ENCODE measurements around the gene UBE3C. TPM values are rescaled to one million over a fixed set of nuclear protein-coding genes. Genes with fewer than 3 reads are reported as not detected.
"Not testable (repeated sequence)": the region's sequence is repeated elsewhere in the genome, so short reads cannot be mapped to it uniquely, and the experiment has no call there.

Gene UBE3C
- total RNA-seq, 1 donor from 2014 or later: 54.2 TPM

GRCh38 chr7:157152391-157152937, 13.7 kb downstream of the UBE3C start:
- H3K36me3 Mint-ChIP-seq (ENCODE audit: low read depth, unreplicated experiment): peaks cover 5% of the 10 kb centered on the region
- peaks cover 8% of the 10 kb centered on the region for H3K4me1 Mint-ChIP-seq (ENCODE audit: unreplicated experiment)
- peaks cover 2% of the 10 kb centered on the region for H3K27me3 Mint-ChIP-seq (ENCODE audit: unreplicated experiment)
- TF ChIP-seq, protein P1, sequence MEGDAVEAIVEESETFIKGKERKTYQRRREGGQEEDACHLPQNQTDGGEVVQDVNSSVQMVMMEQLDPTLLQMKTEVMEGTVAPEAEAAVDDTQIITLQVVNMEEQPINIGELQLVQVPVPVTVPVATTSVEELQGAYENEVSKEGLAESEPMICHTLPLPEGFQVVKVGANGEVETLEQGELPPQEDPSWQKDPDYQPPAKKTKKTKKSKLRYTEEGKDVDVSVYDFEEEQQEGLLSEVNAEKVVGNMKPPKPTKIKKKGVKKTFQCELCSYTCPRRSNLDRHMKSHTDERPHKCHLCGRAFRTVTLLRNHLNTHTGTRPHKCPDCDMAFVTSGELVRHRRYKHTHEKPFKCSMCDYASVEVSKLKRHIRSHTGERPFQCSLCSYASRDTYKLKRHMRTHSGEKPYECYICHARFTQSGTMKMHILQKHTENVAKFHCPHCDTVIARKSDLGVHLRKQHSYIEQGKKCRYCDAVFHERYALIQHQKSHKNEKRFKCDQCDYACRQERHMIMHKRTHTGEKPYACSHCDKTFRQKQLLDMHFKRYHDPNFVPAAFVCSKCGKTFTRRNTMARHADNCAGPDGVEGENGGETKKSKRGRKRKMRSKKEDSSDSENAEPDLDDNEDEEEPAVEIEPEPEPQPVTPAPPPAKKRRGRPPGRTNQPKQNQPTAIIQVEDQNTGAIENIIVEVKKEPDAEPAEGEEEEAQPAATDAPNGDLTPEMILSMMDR (IDR thresholded peaks at IDR 0.05; ENCODE audit: unreplicated experiment): no peak
- H3K9me3 Mint-ChIP-seq (ENCODE audit: unreplicated experiment): no peaks in the 10 kb centered on the region
- H3K27ac Mint-ChIP-seq (ENCODE audit: unreplicated experiment): peak overlapping the region; percentile 53
- H3K4me3 Mint-ChIP-seq (ENCODE audit: unreplicated experiment): no peak overlapping the region
- DNase-seq (ENCODE audit: low spot score): no peak

GRCh38 chr7:157153260-157153659, 14.5 kb downstream of the UBE3C start:
- TF ChIP-seq, protein P1 (IDR thresholded peaks at IDR 0.05; ENCODE audit: unreplicated experiment): no peak
- Mint-ChIP-seq H3K4me1 (ENCODE audit: unreplicated experiment) (peaks cover 8% of the 10 kb centered on the region), H3K27me3 (ENCODE audit: unreplicated experiment) (peaks cover 2% of the 10 kb centered on the region), H3K4me3 (ENCODE audit: unreplicated experiment) (no peak overlapping the region), H3K36me3 (ENCODE audit: low read depth, unreplicated experiment) (peaks cover 5% of the 10 kb centered on the region), H3K27ac (ENCODE audit: unreplicated experiment) (no peak overlapping the region), H3K9me3 (ENCODE audit: unreplicated experiment) (no peaks in the 10 kb centered on the region)
- DNase-seq (ENCODE audit: low spot score): no peak

- H3K9me3 Mint-ChIP-seq (ENCODE audit: unreplicated experiment): no peaks in the 10 kb centered on the region
- H3K4me1 Mint-ChIP-seq (ENCODE audit: unreplicated experiment): peaks cover 8% of the 10 kb centered on the region
- no peak overlapping the region for H3K27ac Mint-ChIP-seq (ENCODE audit: unreplicated experiment)
- no peak overlapping the region for H3K4me3 Mint-ChIP-seq (ENCODE audit: unreplicated experiment)
- DNase-seq (ENCODE audit: low spot score): no peak
- TF ChIP-seq, protein P1 (IDR thresholded peaks at IDR 0.05; ENCODE audit: unreplicated experiment): no peak
- H3K36me3 Mint-ChIP-seq (ENCODE audit: low read depth, unreplicated experiment): peaks cover 5% of the 10 kb centered on the region
- H3K27me3 Mint-ChIP-seq (ENCODE audit: unreplicated experiment): peaks cover 2% of the 10 kb centered on the region
Measured at GRCh38 chr7:157155959-157156358, 17.2 kb downstream of the UBE3C start.

GRCh38 chr7:157158400-157158799, 19.7 kb downstream of the UBE3C start:
- H3K4me1 Mint-ChIP-seq (ENCODE audit: unreplicated experiment): peaks cover 3% of the 10 kb centered on the region
- TF ChIP-seq, protein P1 (IDR thresholded peaks at IDR 0.05; ENCODE audit: unreplicated experiment): no peak
- H3K27me3 Mint-ChIP-seq (ENCODE audit: unreplicated experiment): no peaks in the 10 kb centered on the region
- no peaks in the 10 kb centered on the region for H3K9me3 Mint-ChIP-seq (ENCODE audit: unreplicated experiment)
- no peak overlapping the region for H3K4me3 Mint-ChIP-seq (ENCODE audit: unreplicated experiment)
- no peaks in the 10 kb centered on the region for H3K36me3 Mint-ChIP-seq (ENCODE audit: low read depth, unreplicated experiment)
- DNase-seq (ENCODE audit: low spot score): no peak
- no peak overlapping the region for H3K27ac Mint-ChIP-seq (ENCODE audit: unreplicated experiment)

- not testable (repeated sequence) for H3K4me3 Mint-ChIP-seq (ENCODE audit: unreplicated experiment); H3K36me3 Mint-ChIP-seq (ENCODE audit: low read depth, unreplicated experiment); H3K27me3 Mint-ChIP-seq (ENCODE audit: unreplicated experiment); H3K27ac Mint-ChIP-seq (ENCODE audit: unreplicated experiment); H3K4me1 Mint-ChIP-seq (ENCODE audit: unreplicated experiment); H3K9me3 Mint-ChIP-seq (ENCODE audit: unreplicated experiment); DNase-seq (ENCODE audit: low spot score)
Measured at GRCh38 chr7:157159537-157159936, 20.8 kb downstream of the UBE3C start.
